ENCODE measurements around the gene ITGA2B.
"Not testable (repeated sequence)": the region's sequence is repeated elsewhere in the genome, so short reads cannot be mapped to it uniquely, and the experiment has no call there.

The ITGA2B gene

GRCh38 chr17:44348988-44349364 is 40.5 kb downstream of the ITGA2B start:
- no peak overlapping the region for H3K27ac ChIP-seq
- TF ChIP-seq ZFX (IDR thresholded peaks at IDR 0.05; ENCODE audit: borderline replicate concordance) (no peak), CTCF (IDR thresholded peaks at IDR 0.05) (no peak)

GRCh38 chr17:44348234-44348987 is 41.0 kb downstream of the ITGA2B start:
- no peak for TF ChIP-seq ZFX (IDR thresholded peaks at IDR 0.05; ENCODE audit: borderline replicate concordance)
- TF ChIP-seq CTCF (IDR thresholded peaks at IDR 0.05) = no peak
- no peak overlapping the region for H3K27ac ChIP-seq

GRCh38 chr17:44347206-44348055 is 42.0 kb downstream of the ITGA2B start:
- not testable (repeated sequence) for H3K27ac ChIP-seq

GRCh38 chr17:44346064-44346844 is 43.2 kb downstream of the ITGA2B start:
- TF ChIP-seq CTCF (IDR thresholded peaks at IDR 0.05) (no peak), ZFX (IDR thresholded peaks at IDR 0.05; ENCODE audit: borderline replicate concordance) (no peak)
- H3K27ac ChIP-seq = no peak overlapping the region

- H3K27ac ChIP-seq = peak overlapping the region; percentile 55
- TF ChIP-seq ZFX (IDR thresholded peaks at IDR 0.05; ENCODE audit: borderline replicate concordance) (no peak), CTCF (IDR thresholded peaks at IDR 0.05) (no peak; the same call in 1 of the 2 replicates)
Measured at GRCh38 chr17:44345454-44346026, 43.9 kb downstream of the ITGA2B start.

GRCh38 chr17:44344939-44345453 is 44.5 kb downstream of the ITGA2B start, which contains the start of gene GRN:
GRN (plus strand) TSS chr17:44345302; CDS start chr17:44349165, 3,863 bp downstream.
- H3K27ac ChIP-seq = peak within 1 kb of the TSS; percentile 55
- no peak for TF ChIP-seq CTCF (IDR thresholded peaks at IDR 0.05)
- no peak for TF ChIP-seq ZFX (IDR thresholded peaks at IDR 0.05; ENCODE audit: borderline replicate concordance)
